Neural crest cell (in vitro differentiated cells): Measurements from ENCODE around the gene PROSER2. TPM values are rescaled to one million over a fixed set of nuclear protein-coding genes. Genes with fewer than 3 reads are reported as not detected.
A peak's percentile ranks its signal among the peaks of the same experiment; 100 is the strongest.

Source experiments
- DNase-seq: peaks from one replicate; pipeline ENCODE4 v3.0.0; 2021; ENCODE audit warnings: low read depth, mixed read lengths, low spot score
- H3K27ac Mint-ChIP-seq: one replicate; pipeline ENCODE4 v1.8.0; 2021; ENCODE audit warnings: mild to moderate bottlenecking, mixed read lengths; ENCODE audit not compliant: unreplicated experiment
- H3K27me3 Mint-ChIP-seq: 2 replicates; pipeline ENCODE4 v1.8.0; 2021; ENCODE audit warnings: low read depth, mild to moderate bottlenecking, mixed read lengths
- H3K36me3 Mint-ChIP-seq: 2 replicates; pipeline ENCODE4 v1.8.0; 2021; ENCODE audit warnings: low read depth, mild to moderate bottlenecking, mixed read lengths
- H3K4me1 Mint-ChIP-seq: 2 replicates; pipeline ENCODE4 v1.8.0; 2021; ENCODE audit warnings: mixed read lengths
- H3K4me3 Mint-ChIP-seq: one replicate; pipeline ENCODE4 v1.8.0; 2021; ENCODE audit warnings: mild to moderate bottlenecking, mixed read lengths
- H3K9me3 Mint-ChIP-seq: 2 replicates; pipeline ENCODE4 v1.8.0; 2021; ENCODE audit warnings: mixed read lengths
- CTCF ChIP-seq: fragments of 200-600 bp; sonication (generic); conservative IDR thresholded peaks from 2 replicates; pipeline ENCODE4 v1.5.0; 2021; ENCODE audit warnings: antibody characterized with exemption, mild to moderate bottlenecking
- total RNA-seq: library from RNA; stranded (reverse); gene quantifications from 2 replicates; pipeline ENCODE4 v1.2.1, GENCODE V29; 2021

Gene PROSER2
- total RNA-seq, 1 donor from 2014 or later, result 7.5 TPM

- Mint-ChIP-seq H3K27ac (no peak overlapping the region), H3K4me3 (peak overlapping the region; percentile 60), H3K4me1 (peaks cover 41% of the 10 kb centered on the region), H3K9me3 (no peaks in the 10 kb centered on the region), H3K36me3 (peaks cover 2% of the 10 kb centered on the region), H3K27me3 (no peaks in the 10 kb centered on the region)
- no peak for DNase-seq
- TF ChIP-seq CTCF, result no peak
Observed at GRCh38 chr10:11835704-11836103, 12.5 kb downstream of the PROSER2 start.

- no peaks in the 10 kb centered on the region for H3K27me3 Mint-ChIP-seq
- no peak for TF ChIP-seq CTCF
- H3K4me1 Mint-ChIP-seq, result peaks cover 32% of the 10 kb centered on the region
- H3K4me3 Mint-ChIP-seq, result no peak overlapping the region
- H3K27ac Mint-ChIP-seq, result no peak overlapping the region
- DNase-seq, result no peak
- no peaks in the 10 kb centered on the region for H3K9me3 Mint-ChIP-seq
- H3K36me3 Mint-ChIP-seq, result peaks cover 2% of the 10 kb centered on the region
Observed at GRCh38 chr10:11837372-11838161, 14.4 kb downstream of the PROSER2 start.

GRCh38 chr10:11838298-11838852 lies 15.2 kb downstream of the PROSER2 start:
- Mint-ChIP-seq H3K9me3 (no peaks in the 10 kb centered on the region), H3K36me3 (peaks cover 2% of the 10 kb centered on the region), H3K4me1 (peaks cover 32% of the 10 kb centered on the region), H3K27me3 (no peaks in the 10 kb centered on the region), H3K27ac (no peak overlapping the region), H3K4me3 (no peak overlapping the region)
- no peak for TF ChIP-seq CTCF
- DNase-seq, result no peak

GRCh38 chr10:11841375-11841774 lies 18.2 kb downstream of the PROSER2 start:
- TF ChIP-seq CTCF, result no peak
- no peak for DNase-seq
- H3K9me3 Mint-ChIP-seq, result no peaks in the 10 kb centered on the region
- no peak overlapping the region for H3K27ac Mint-ChIP-seq
- no peak overlapping the region for H3K4me3 Mint-ChIP-seq
- H3K36me3 Mint-ChIP-seq, result peaks cover 2% of the 10 kb centered on the region
- no peaks in the 10 kb centered on the region for H3K27me3 Mint-ChIP-seq
- peaks cover 23% of the 10 kb centered on the region for H3K4me1 Mint-ChIP-seq

GRCh38 chr10:11842411-11842810 lies 19.3 kb downstream of the PROSER2 start:
- TF ChIP-seq CTCF, result no peak
- DNase-seq, result no peak
- H3K4me1 Mint-ChIP-seq, result peaks cover 12% of the 10 kb centered on the region
- no peak overlapping the region for H3K27ac Mint-ChIP-seq
- no peaks in the 10 kb centered on the region for H3K9me3 Mint-ChIP-seq
- no peaks in the 10 kb centered on the region for H3K27me3 Mint-ChIP-seq
- no peak overlapping the region for H3K4me3 Mint-ChIP-seq
- no peaks in the 10 kb centered on the region for H3K36me3 Mint-ChIP-seq
